Vagina (tissue), 2 donors: ENCODE measurements around the gene MTHFD1. TPM values are rescaled to one million over a fixed set of nuclear protein-coding genes. Genes with fewer than 3 reads are reported as not detected.

Source experiments
- DNase-seq, 2 donors: peaks; one replicate each; pipeline ENCODE4 v3.0.0-alpha.2; 2017; ENCODE audit errors: extremely low spot score in 2 of 2
- H3K27ac ChIP-seq: fragments of 200-600 bp; sonication (generic); one replicate; pipeline ENCODE4 v1.5.1; 2019
- H3K27me3 ChIP-seq: fragments of 200-600 bp; sonication (generic); one replicate; pipeline ENCODE4 v1.5.1; 2019
- H3K36me3 ChIP-seq, 2 donors: fragments of 200-600 bp; sonication (generic); one replicate each; pipeline ENCODE4 v1.5.1; 2017 to 2019
- H3K4me1 ChIP-seq: fragments of 200-600 bp; sonication (generic); one replicate; pipeline ENCODE4 v1.5.1; 2019
- H3K4me3 ChIP-seq, 2 donors: fragments of 200-600 bp; sonication (generic); 1 replicate in 1 of 2; 2 replicates in 1 of 2; pipeline ENCODE4 v1.5.1; 2016 to 2019
- H3K9me3 ChIP-seq: fragments of 200-600 bp; sonication (generic); one replicate; pipeline ENCODE4 v1.5.1; 2019
- POLR2A ChIP-seq, 2 donors: fragments of 450-650 bp; IDR thresholded peaks; one replicate each; pipeline ENCODE4 v1.6.1; 2017; ENCODE audit warnings: antibody characterized with exemption in 2 of 2, mild to moderate bottlenecking in 2 of 2, moderate library complexity in 2 of 2
- POLR2AphosphoS5 ChIP-seq, 2 donors: sonication (generic); formaldehyde crosslinking; IDR thresholded peaks; one replicate each; pipeline ENCODE4 v1.9.0; 2017; ENCODE audit warnings: antibody characterized with exemption in 2 of 2, mild to moderate bottlenecking in 2 of 2, low read depth in 1 of 2; ENCODE audit not compliant: insufficient read depth in 1 of 2
- intact Hi-C: fragments of 100-400 bp; cut with DNase I; formaldehyde crosslinking; loops from one replicate; pipeline ENCODE4 v1.15.1; 2023
- total RNA-seq: library from RNA; depleted of rRNA; stranded (reverse); fragments of >200 nt; gene quantifications from one replicate; pipeline ENCODE4 v1.2.3, GENCODE V29; 2016
- TF ChIP-seq, protein P1 (sequence below), 3 experiments: fragments of 450-650 bp in 2 of 3; fragments of 200-600 bp in 1 of 3; sonication (generic) in 1 of 3; IDR thresholded peaks; one replicate each; pipeline ENCODE4 v1.5.1; 2017 to 2019; ENCODE audit warnings: antibody characterized with exemption in 3 of 3, mild to moderate bottlenecking in 2 of 3, moderate library complexity in 2 of 3

Gene MTHFD1
- total RNA-seq, 1 donor from 2014 or later: 40.3 TPM

DNA sequence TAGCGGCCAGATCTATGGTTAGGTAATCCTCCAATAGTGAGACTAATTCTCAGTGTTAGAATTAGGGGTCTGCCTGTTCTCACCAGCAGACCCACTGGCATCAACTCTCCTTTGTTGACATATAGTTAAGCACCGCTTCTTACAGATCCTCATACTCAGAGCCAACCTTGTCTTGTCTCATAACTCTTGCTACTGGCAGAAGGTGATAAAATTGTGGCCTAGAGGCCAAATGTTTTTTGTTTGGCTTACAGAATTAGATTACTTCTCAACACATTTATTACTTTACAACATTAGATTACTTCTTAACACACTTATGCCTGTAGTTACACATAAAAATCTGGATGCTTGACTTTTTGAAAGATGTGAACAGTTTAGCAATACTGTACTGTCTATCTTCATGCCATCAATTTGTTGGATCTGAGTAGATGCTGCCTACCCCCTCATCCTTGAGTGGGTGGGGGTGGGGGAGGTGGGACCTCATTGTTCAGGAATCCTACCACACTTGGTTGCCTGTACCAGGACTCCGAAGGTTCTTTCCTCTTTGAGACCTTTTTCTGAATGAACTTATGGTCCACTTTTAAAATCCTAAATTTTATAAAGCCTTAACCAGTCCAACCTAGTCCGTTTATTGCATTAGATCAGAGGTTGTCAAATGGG is 7.0 kb downstream of the MTHFD1 start:
- no peak for DNase-seq
- no peaks in the 10 kb centered on the region for H3K27me3 ChIP-seq
- no peak overlapping the region for H3K4me3 ChIP-seq
- no peaks in the 10 kb centered on the region for H3K4me1 ChIP-seq
- H3K36me3 ChIP-seq: no peaks in the 10 kb centered on the region
- H3K27ac ChIP-seq: no peak overlapping the region
- no peak for TF ChIP-seq POLR2AphosphoS5 (IDR thresholded peaks at IDR 0.05; ENCODE audit: insufficient read depth in 1 of 2, low read depth in 1 of 2)
- TF ChIP-seq POLR2A (IDR thresholded peaks at IDR 0.05): no peak
- TF ChIP-seq, protein P1, sequence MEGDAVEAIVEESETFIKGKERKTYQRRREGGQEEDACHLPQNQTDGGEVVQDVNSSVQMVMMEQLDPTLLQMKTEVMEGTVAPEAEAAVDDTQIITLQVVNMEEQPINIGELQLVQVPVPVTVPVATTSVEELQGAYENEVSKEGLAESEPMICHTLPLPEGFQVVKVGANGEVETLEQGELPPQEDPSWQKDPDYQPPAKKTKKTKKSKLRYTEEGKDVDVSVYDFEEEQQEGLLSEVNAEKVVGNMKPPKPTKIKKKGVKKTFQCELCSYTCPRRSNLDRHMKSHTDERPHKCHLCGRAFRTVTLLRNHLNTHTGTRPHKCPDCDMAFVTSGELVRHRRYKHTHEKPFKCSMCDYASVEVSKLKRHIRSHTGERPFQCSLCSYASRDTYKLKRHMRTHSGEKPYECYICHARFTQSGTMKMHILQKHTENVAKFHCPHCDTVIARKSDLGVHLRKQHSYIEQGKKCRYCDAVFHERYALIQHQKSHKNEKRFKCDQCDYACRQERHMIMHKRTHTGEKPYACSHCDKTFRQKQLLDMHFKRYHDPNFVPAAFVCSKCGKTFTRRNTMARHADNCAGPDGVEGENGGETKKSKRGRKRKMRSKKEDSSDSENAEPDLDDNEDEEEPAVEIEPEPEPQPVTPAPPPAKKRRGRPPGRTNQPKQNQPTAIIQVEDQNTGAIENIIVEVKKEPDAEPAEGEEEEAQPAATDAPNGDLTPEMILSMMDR (IDR thresholded peaks at IDR 0.05): no peak
- intact Hi-C loops: no loop called here
- H3K9me3 ChIP-seq: no peaks in the 10 kb centered on the region

DNA sequence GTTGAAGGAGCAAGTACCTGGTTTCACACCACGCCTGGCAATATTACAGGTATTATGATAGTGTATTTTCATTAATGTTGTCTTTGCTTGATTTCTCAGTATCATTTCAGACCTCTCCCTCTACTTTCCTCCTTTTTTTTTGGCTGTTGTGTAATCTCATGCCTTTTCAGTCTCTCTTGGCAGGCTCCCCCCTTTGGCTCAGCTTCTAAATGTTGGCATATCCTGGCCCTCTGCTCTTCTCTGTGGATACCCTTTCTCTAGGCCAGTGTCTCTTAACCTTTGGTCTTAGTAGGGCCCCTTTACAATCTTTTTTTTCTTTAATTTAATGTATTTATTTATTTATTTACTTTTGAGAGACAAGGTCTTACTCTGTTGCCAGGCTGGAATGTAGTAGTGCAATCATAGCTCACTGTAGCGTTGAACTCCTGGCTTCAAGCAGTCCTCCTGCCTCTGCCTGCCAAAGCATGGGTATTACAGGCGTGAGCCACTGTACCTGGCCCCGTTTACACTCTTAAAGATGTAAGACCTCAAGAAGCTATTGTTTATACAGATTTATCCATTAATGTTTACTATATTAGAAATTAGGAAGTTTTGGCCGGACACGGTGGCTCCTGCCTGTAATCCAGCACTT is 12.8 kb downstream of the MTHFD1 start:
- no peak overlapping the region for H3K4me3 ChIP-seq
- no peak overlapping the region for H3K27ac ChIP-seq
- intact Hi-C loops: no loop called here
- TF ChIP-seq POLR2A (IDR thresholded peaks at IDR 0.05): no peak
- TF ChIP-seq, protein P1 (IDR thresholded peaks at IDR 0.05): no peak
- TF ChIP-seq POLR2AphosphoS5 (IDR thresholded peaks at IDR 0.05; ENCODE audit: insufficient read depth in 1 of 2, low read depth in 1 of 2): no peak
- no peaks in the 10 kb centered on the region for H3K36me3 ChIP-seq
- DNase-seq: no peak
- no peaks in the 10 kb centered on the region for H3K4me1 ChIP-seq
- no peaks in the 10 kb centered on the region for H3K9me3 ChIP-seq
- H3K27me3 ChIP-seq: no peaks in the 10 kb centered on the region

DNA sequence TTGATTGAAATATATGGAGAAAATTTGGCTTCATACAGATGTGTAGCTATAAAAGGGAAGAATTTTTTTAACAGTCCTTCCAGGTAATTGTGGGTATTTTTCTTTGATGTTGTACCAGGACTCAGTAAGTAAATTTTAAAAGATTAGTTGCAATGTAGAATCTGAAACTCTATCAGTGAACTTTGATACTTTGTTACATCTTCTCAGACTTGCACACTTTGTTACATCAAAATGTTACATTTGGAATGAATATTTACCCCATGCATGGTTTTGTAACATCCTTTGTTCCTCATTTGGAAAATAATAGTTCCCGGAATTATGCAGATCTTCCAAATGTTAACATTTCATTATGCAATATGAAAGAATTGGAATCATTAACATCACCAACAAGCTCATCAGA is 13.8 kb downstream of the MTHFD1 start:
- Histone ChIP-seq H3K4me1 (no peaks in the 10 kb centered on the region), H3K9me3 (no peaks in the 10 kb centered on the region), H3K27me3 (no peaks in the 10 kb centered on the region), H3K27ac (no peak overlapping the region), H3K36me3 (no peaks in the 10 kb centered on the region), H3K4me3 (no peak overlapping the region)
- intact Hi-C loops: no loop called here
- DNase-seq: no peak
- TF ChIP-seq POLR2A (IDR thresholded peaks at IDR 0.05) (no peak), POLR2AphosphoS5 (IDR thresholded peaks at IDR 0.05; ENCODE audit: insufficient read depth in 1 of 2, low read depth in 1 of 2) (no peak)
- TF ChIP-seq, protein P1 (IDR thresholded peaks at IDR 0.05): no peak

DNA sequence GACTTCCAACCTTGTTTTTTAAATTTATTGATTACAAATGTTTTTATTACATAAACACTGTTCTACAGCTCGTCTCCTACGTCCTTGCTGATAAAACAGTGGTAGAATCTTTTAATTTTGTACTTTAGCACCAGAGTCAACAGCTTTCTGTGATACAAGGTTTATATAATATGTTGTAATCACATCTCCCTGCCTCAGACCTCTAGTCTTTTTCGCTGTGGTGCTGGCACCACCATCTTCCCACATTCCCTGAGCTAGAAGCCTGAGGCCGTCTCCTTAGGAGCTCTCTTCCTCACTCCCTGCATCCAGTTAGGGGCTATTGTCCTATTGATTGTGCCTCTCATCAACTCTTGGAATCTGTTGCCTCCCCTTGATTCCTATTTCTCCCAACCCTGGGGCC is 17.1 kb downstream of the MTHFD1 start:
- TF ChIP-seq POLR2A (IDR thresholded peaks at IDR 0.05) (no peak), POLR2AphosphoS5 (IDR thresholded peaks at IDR 0.05; ENCODE audit: insufficient read depth in 1 of 2, low read depth in 1 of 2) (no peak)
- TF ChIP-seq, protein P1 (IDR thresholded peaks at IDR 0.05): no peak
- intact Hi-C loops: no loop called here
- H3K27me3 ChIP-seq: no peaks in the 10 kb centered on the region
- H3K4me1 ChIP-seq: no peaks in the 10 kb centered on the region
- H3K27ac ChIP-seq: no peak overlapping the region
- H3K9me3 ChIP-seq: no peaks in the 10 kb centered on the region
- no peaks in the 10 kb centered on the region for H3K36me3 ChIP-seq
- no peak for DNase-seq
- H3K4me3 ChIP-seq: no peak overlapping the region

DNA sequence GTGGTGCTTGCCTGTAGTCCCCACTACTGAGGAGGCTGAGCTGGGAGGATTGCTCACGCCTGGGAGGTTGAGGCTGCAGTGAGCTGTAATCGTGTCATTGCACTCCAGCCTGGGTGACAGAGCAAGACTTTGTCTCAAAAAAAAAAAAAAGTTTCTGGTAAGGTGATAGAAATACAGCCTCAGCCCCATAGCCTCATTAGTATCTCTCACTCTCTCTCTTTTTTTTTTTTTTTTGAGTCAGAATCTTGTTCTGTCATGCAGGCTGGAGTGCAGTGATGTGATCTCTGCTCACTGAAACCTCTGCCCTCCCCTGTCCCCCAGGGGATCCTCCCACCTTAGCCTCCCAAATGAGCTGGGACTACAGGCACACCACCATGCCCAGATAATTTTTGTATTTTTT is 19.2 kb downstream of the MTHFD1 start:
- Histone ChIP-seq H3K4me1 (no peaks in the 10 kb centered on the region), H3K4me3 (no peak overlapping the region), H3K27me3 (no peaks in the 10 kb centered on the region), H3K9me3 (no peaks in the 10 kb centered on the region), H3K27ac (no peak overlapping the region), H3K36me3 (no peaks in the 10 kb centered on the region)
- DNase-seq: no peak
- TF ChIP-seq POLR2A (IDR thresholded peaks at IDR 0.05): no peak
- TF ChIP-seq, protein P1 (IDR thresholded peaks at IDR 0.05): no peak
- TF ChIP-seq POLR2AphosphoS5 (IDR thresholded peaks at IDR 0.05; ENCODE audit: insufficient read depth in 1 of 2, low read depth in 1 of 2): no peak
- intact Hi-C loops: no loop called here
